K562 (cell line): ENCODE measurements around the gene MED14. TPM values are rescaled to one million over a fixed set of nuclear protein-coding genes. Genes with fewer than 3 reads are reported as not detected.
A peak's percentile ranks its signal among the peaks of the same experiment; 100 is the strongest.

Experiments
- E2F3 ChIP-seq: fragments of 250-450 bp; sonication (Bioruptor Pico); IDR thresholded peaks from 2 replicates; pipeline ENCODE4 v1.4.0; 2020; ENCODE audit warnings: mild to moderate bottlenecking
- GMEB1 ChIP-seq: fragments of 250-450 bp; sonication (Bioruptor Pico); IDR thresholded peaks from 2 replicates; pipeline ENCODE4 v1.4.0; 2020; ENCODE audit warnings: mild to moderate bottlenecking
- MNT ChIP-seq, 2 experiments: fragments of 450-650 bp; conservative IDR thresholded peaks; 2 replicates each; pipeline ENCODE4 v1.6.1; 2017; ENCODE audit warnings: mild to moderate bottlenecking in 2 of 2, moderate library complexity in 2 of 2
- POLR2A ChIP-seq: fragments of 450-650 bp; conservative IDR thresholded peaks from 2 replicates; pipeline ENCODE4 v1.6.1; 2016
- RFX5 ChIP-seq: IDR thresholded peaks from 2 replicates; pipeline ENCODE4 v1.6.1; 2011; ENCODE audit warnings: low read depth, mild to moderate bottlenecking, improper control_type of control experiment, low read length
- SAFB ChIP-seq: fragments of 200-400 bp; formaldehyde crosslinking; IDR thresholded peaks from 2 replicates; pipeline ENCODE4 v1.6.1; 2017; ENCODE audit warnings: low read depth, low read length, borderline replicate concordance
- TAF9B ChIP-seq: fragments of 450-650 bp; IDR thresholded peaks from 2 replicates; pipeline ENCODE4 v1.6.1; 2018; ENCODE audit warnings: mild to moderate bottlenecking; ENCODE audit not compliant: partially characterized antibody
- TFE3 ChIP-seq: fragments of 450-650 bp; formaldehyde crosslinking; IDR thresholded peaks from 2 replicates; pipeline ENCODE4 v1.4.0; 2020; ENCODE audit warnings: mild to moderate bottlenecking, mixed read lengths
- ZBTB40 ChIP-seq, 2 experiments: fragments of 450-650 bp in 1 of 2; sonication (generic) in 1 of 2; formaldehyde crosslinking in 1 of 2; IDR thresholded peaks; 2 replicates each; pipeline versions ENCODE4 v1.7.1 to v1.9.0; 2016 to 2022; ENCODE audit warnings: inconsistent platforms in 1 of 2, mild to moderate bottlenecking in 1 of 2, missing genetic modification reagents in 1 of 2
- polyA plus RNA-seq, 8 experiments: library from polyadenylated mRNA; depleted of rRNA in 4 of 8; stranded (reverse) in 5 of 8; unstranded in 3 of 8; fragments of >200 nt; fragmentation: Nextera tagmentation in 2 of 8; fragmentation: Illumina TruSeq in 1 of 8; extraction: Ambion mirVana in 2 of 8; extraction: Trizol in 1 of 8; gene quantifications; 2 replicates each; pipeline versions ENCODE4 v1.2.1 to v1.2.3, GENCODE V29; 2011 to 2014; ENCODE audit warnings: inconsistent platforms in 1 of 8, missing spikeins in 1 of 8
- total RNA-seq, 7 experiments: library from RNA; depleted of rRNA in 6 of 7; stranded (reverse); fragments of >200 nt in 6 of 7; fragmentation: Illumina TruSeq in 2 of 7; extraction: Trizol in 2 of 7; gene quantifications; 2 replicates each; pipeline versions ENCODE4 v1.2.1 to v1.2.3, GENCODE V29; 2011 to 2021; ENCODE audit warnings: low replicate concordance in 1 of 7

The MED14 gene
- total and polyA plus RNA-seq, 9 of the 15 experiments (the other 6 are each of a cell fraction or from before 2014, with no cell fraction given): 9.2 to 35.3 (median 18.7) TPM

- TF ChIP-seq ZBTB40 (IDR thresholded peaks at IDR 0.05) (peak; percentile 95), ZBTB40 (CRISPR knock-in tag; IDR thresholded peaks at IDR 0.05) (no peak), MNT (conservative IDR thresholded peaks at IDR 0.05) (peak; percentile 68 to 78), POLR2A (peak; percentile 77), SAFB (0 out of 2 replicates have a peak, but pooled peaks have one; percentile 32), RFX5 (no peak), TFE3 (CRISPR knock-in tag) (no peak), GMEB1 (CRISPR knock-in tag) (peak; percentile 28; the same call in 1 of the 2 replicates), E2F3 (CRISPR knock-in tag) (0 out of 2 replicates have a peak, but pooled peaks have one; percentile 15), TAF9B (peak; percentile 59)
These were observed at the start of gene MED14 (continued) for GRCh38 chrX:40735325-40736169.
